Small intestine (tissue), 7 donors: ENCODE measurements around the gene GABBR1. TPM values are rescaled to one million over a fixed set of nuclear protein-coding genes. Genes with fewer than 3 reads are reported as not detected.
"Not testable (repeated sequence)": the region's sequence is repeated elsewhere in the genome, so short reads cannot be mapped to it uniquely, and the experiment has no call there.

ENCODE experiments used
- DNase-seq, 2 donors: peaks; one replicate each; pipeline versions ENCODE4 v3.0.0 to v3.0.0-alpha.2; 2013
- FAIRE-seq: peaks from 2 replicates; lab custom pipeline; 2012; peaks lifted over from hg19 to GRCh38; lab: Jason Lieb, UNC
- H3K27ac ChIP-seq, 3 donors: one replicate each; pipeline ENCODE4 v1.5.1; 2013; ENCODE audit warnings: low read length in 2 of 3, mild to moderate bottlenecking in 2 of 3, control low read depth in 1 of 3, inconsistent platforms in 1 of 3, low read depth in 1 of 3, moderate library complexity in 1 of 3
- H3K27me3 ChIP-seq, 3 donors: one replicate each; pipeline ENCODE4 v1.6.1; 2013; ENCODE audit warnings: low read length in 3 of 3, inconsistent platforms in 1 of 3; ENCODE audit not compliant: control insufficient read depth in 3 of 3, insufficient read depth in 3 of 3
- H3K36me3 ChIP-seq, 3 donors: one replicate each; pipeline ENCODE4 v1.6.1; 2013; ENCODE audit warnings: low read length in 3 of 3, inconsistent platforms in 1 of 3, low read depth in 1 of 3, mild to moderate bottlenecking in 1 of 3, moderate library complexity in 1 of 3; ENCODE audit not compliant: control insufficient read depth in 3 of 3, insufficient read depth in 2 of 3
- H3K4me1 ChIP-seq, 3 donors: one replicate each; pipeline ENCODE4 v1.6.1; 2013; ENCODE audit warnings: low read length in 2 of 3, inconsistent platforms in 1 of 3, low read depth in 1 of 3, mild to moderate bottlenecking in 1 of 3, moderate library complexity in 1 of 3; ENCODE audit not compliant: control insufficient read depth in 3 of 3, insufficient read depth in 2 of 3
- H3K4me3 ChIP-seq, 3 donors: one replicate each; pipeline ENCODE4 v1.5.1; 2013; ENCODE audit warnings: low read length in 3 of 3, control low read depth in 1 of 3, inconsistent platforms in 1 of 3, low read depth in 1 of 3, mild to moderate bottlenecking in 1 of 3, moderate library complexity in 1 of 3
- H3K9me3 ChIP-seq, 2 donors: one replicate each; pipeline ENCODE4 v1.6.1; 2013; ENCODE audit warnings: low read depth in 1 of 2, low read length in 1 of 2; ENCODE audit not compliant: control insufficient read depth in 2 of 2, insufficient read depth in 1 of 2
- WGBS, 3 donors: extraction: QIAGEN DNeasy Blood & Tissue Kit; methylation state at CpG; one replicate each; pipeline ENCODE4 v1.1.7; 2013; 5-methylcytosine and 5-hydroxymethylcytosine counted together
- polyA plus RNA-seq, 4 donors: library from polyadenylated mRNA; stranded (reverse) in 3 of 4; unstranded in 1 of 4; fragments of 200-250 nt in 3 of 4; fragments of 120-200 nt in 1 of 4; gene quantifications; one replicate each; pipeline versions ENCODE4 v1.2.1 to v1.2.3, GENCODE V29; 2013
- donor health status: healthy with polysubstance abuse.
- donor health status: control.
- donor health status: control.
- donor health status: Bipolar disorder and iron deficiency.
- donor health status: healthy.

Gene GABBR1
- polyA plus RNA-seq, 4 donors = 0.22 to 12.2 (median 7.1) TPM

DNA sequence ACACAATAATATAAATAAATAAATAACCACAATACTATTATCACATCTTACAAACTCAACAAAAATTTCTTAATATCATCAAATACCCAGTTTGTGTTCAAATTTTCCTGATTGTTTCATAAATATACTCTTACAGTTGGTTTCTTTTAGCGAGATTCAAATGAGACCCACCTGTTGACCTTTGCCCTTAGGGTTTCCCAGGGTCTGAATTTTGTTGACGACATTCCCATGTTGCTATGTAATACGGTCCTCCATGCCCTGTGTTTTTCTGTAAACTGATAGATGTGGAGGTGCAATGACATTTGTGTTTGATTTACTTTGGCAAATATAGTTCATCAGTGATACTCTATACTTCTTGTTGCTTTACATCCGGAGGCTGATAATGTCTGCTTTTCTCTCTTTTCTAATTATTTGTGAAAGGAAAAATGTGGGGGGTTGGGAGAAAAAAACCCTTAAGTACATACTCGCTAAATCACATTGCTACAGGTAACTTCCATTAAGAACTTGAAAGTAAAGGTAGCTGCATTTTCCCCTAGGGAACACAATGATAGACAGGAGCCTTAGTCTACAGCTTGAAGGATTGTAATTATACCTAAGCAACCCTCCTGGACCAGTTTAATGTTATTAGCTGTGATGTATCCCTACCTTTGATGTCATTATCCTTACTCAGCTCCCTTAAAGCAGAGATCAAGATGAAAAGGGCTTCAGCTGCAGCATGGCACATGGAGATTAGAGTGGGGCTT, 30.5 kb upstream of the GABBR1 start:
- FAIRE-seq = no peak
- H3K4me3 ChIP-seq = no peak overlapping the region
- H3K9me3 ChIP-seq = no peaks in the 10 kb centered on the region
- no peak overlapping the region for H3K27ac ChIP-seq
- WGBS, 3 donors = 19 to 49% (median 38%) methylated on average over 5 of the region's 5 CpGs
- DNase-seq = no peak
- H3K27me3 ChIP-seq = peaks cover 0 to 19% (median 4%) of the 10 kb centered on the region in 3 donors
- H3K36me3 ChIP-seq = no peaks in the 10 kb centered on the region
- H3K4me1 ChIP-seq = no peaks in the 10 kb centered on the region

DNA sequence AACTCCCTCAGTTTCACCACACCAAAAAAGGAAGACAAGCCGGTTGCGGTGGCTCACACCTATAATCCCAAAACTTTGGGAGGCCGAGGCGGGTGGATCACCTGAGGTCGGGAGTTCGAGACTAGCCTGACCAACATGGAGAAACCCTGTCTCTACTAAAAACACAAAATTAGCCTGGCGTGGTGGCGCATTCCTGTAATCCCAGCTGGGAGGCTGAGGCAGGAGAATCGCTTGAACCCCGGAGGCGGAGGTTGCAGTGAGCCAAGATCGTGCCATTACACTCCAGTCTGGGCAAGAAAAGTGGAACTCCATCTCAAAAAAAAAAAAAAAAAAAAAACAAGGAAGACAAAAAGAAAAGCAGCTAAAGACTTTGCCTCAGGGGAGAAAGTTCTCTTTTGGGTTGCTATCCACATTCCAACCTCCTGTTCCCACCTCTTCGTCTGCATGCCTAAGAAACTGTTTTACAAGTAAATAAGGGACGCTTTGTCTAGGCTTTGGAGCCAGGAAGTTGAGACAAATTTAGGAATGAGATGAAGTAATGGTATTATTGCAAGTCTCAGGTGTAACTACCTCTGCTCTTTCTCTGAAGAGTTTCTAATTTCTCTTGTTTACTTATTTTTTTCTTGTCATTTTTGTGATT, 28.6 kb upstream of the GABBR1 start:
- not testable (repeated sequence) for H3K4me1 ChIP-seq, H3K4me3 ChIP-seq, H3K36me3 ChIP-seq, H3K9me3 ChIP-seq, DNase-seq, H3K27ac ChIP-seq, FAIRE-seq
- H3K27me3 ChIP-seq = peaks cover 0 to 19% (median 4%) of the 10 kb centered on the region in 3 donors
- WGBS, 3 donors = 45 to 64% (median 61%) methylated on average over 14 of the region's 14 CpGs

DNA sequence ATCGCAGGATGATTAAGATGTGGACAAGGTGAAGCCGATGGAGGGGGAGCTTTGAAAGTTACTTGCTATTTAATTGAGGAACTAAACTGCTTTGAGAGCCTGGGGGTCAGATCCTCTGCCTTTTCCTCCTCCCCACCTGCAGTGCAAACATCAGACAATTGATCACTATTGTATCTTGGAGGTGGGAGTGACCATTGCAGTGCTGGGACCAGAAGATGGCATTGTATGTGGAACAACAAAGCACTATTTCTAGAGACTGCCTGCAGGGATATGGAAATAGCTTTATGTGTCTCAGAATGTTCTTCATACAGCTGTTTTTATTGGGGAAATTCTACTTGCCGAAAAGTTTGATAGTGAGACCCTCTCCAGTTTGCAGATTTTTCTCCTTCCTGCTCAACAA, 28.1 kb upstream of the GABBR1 start:
- Histone ChIP-seq H3K9me3 (no peaks in the 10 kb centered on the region), H3K27me3 (peaks cover 0 to 19% (median 4%) of the 10 kb centered on the region in 3 donors), H3K27ac (no peak overlapping the region), H3K4me1 (no peaks in the 10 kb centered on the region), H3K36me3 (no peaks in the 10 kb centered on the region), H3K4me3 (no peak overlapping the region)
- no peak for DNase-seq
- WGBS, 3 donors = 72 to 83% (median 73%) methylated on average over 3 of the region's 3 CpGs
- FAIRE-seq = no peak

DNA sequence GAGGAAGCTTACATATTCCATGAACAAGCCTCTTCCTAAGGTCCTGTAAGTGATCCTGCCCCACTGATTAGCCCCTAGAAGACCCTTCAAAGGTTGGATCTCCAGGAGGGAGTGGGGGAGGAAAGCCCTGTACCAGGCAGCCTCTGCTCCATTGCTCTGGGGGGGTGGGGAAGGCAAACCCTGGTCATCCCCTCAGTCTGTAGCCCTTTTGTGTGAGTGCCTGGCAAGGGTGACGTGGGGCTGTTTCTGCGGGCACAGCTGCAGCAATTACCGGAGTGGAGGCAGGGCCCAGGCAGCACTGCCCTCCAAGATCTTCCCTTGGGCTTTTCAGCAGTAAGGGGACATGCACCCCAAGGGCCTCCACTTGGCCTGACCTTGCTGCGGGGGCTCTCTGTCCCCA, 23.8 kb upstream of the GABBR1 start, which contains the start of gene MOG:
Gene MOG, plus strand, starts transcription at position 295 of the 400 bp plus-strand sequence. CDS start 118 bp downstream, outside the sequence.
- H3K27me3 ChIP-seq = peaks cover 0 to 21% (median 2%) of the 10 kb centered on the region in 3 donors
- H3K27ac ChIP-seq = no peak within 1 kb of the TSS
- no peak within 1 kb of the TSS for H3K4me3 ChIP-seq
- no peaks in the 10 kb centered on the region for H3K36me3 ChIP-seq
- no peaks in the 10 kb centered on the region for H3K4me1 ChIP-seq
- no peaks in the 10 kb centered on the region for H3K9me3 ChIP-seq
- FAIRE-seq (no peak), DNase-seq (no peak)
- WGBS, 3 donors = 79 to 84% (median 84%) methylated on average over 3 to 4 of the region's 4 CpGs

DNA sequence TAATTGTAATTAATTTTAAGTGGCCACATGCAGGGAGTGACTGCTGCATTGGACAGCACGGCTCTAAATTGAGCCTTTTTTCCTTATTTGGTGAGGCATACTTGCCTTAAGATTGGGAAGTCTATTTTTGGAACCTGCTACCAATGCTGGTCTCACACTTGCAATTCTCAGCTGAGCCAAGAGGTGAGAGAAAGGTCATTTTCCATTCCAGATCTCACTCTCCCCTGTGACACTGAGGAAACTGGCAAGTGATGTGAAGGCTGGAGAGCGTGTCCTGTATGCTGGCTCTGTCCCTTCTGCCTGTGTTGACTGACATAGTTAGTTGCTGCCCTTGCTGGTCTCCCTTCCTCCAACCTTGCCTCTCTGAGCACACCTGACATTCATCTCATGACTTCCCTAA, 23.2 kb upstream of the GABBR1 start:
- FAIRE-seq = no peak

DNA sequence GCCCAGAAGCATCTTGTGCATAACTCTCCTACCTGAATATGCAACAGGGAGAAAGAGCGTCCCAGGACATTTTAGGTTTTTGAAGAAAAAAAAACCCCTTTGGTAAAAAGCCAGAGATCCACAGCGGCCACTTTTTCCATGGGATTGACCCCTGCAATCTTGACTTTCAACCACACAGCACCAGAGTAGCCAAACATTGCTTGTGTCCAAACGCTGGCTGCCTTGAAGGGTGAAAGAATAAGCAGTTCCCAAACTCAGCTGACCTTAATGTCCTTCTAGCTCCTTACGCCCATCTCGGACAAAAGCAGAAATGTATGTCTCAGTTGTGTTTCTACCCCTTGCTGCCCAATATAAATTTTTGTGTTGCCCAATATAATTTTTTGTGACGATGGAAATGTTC, 22.7 kb upstream of the GABBR1 start:
- Histone ChIP-seq H3K9me3 (no peaks in the 10 kb centered on the region), H3K36me3 (no peaks in the 10 kb centered on the region), H3K4me3 (no peak overlapping the region), H3K27me3 (peaks cover 0 to 18% (median 2%) of the 10 kb centered on the region in 3 donors), H3K4me1 (no peaks in the 10 kb centered on the region), H3K27ac (no peak overlapping the region)
- FAIRE-seq (no peak), DNase-seq (no peak)
- 71 to 75% (median 72%) methylated on average over 6 of the region's 6 CpGs for WGBS, 3 donors

More for the DNA sequence above, 23.2 kb upstream of the GABBR1 start:
- no peaks in the 10 kb centered on the region for H3K4me1 ChIP-seq
- DNase-seq = no peak
- H3K27ac ChIP-seq = no peak overlapping the region
- H3K36me3 ChIP-seq = no peaks in the 10 kb centered on the region
- peaks cover 0 to 18% (median 2%) of the 10 kb centered on the region in 3 donors for H3K27me3 ChIP-seq
- no peak overlapping the region for H3K4me3 ChIP-seq
- H3K9me3 ChIP-seq = no peaks in the 10 kb centered on the region
- 44 to 56% (median 49%) methylated on average over 2 of the region's 2 CpGs for WGBS, 3 donors

DNA sequence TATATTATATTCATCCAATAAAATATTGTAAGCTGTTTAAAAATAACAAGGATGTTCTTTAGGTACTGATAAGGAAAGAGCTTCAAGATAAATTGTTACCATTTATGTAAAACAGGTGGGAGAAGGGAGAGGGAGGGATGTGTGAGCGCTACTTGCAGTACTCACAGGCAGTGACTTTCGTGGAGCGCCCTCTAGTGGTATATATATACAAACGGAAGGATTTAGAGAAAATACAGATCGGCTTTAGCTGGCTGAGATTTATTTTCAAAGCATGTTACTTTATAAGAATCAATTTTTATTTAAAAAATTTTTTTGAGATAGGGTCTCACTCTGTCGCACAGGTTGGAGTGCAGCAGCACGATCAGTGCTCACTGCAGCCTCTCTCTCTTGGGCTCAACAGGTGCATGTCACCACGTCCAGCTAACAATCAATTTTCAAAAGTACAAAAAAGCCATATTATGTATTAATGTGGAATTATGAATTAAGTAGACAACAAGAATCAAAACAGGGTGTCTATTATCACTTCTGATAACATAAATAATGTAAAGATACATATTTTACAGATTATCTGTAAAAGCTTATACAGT, 20.6 kb upstream of the GABBR1 start:
- FAIRE-seq (no peak), DNase-seq (peak; percentile 66 to 68)
- Histone ChIP-seq H3K27me3 (peaks cover 0 to 15% (median 0%) of the 10 kb centered on the region in 3 donors), H3K4me3 (no peak overlapping the region), H3K4me1 (no peaks in the 10 kb centered on the region), H3K27ac (no peak overlapping the region), H3K9me3 (no peaks in the 10 kb centered on the region), H3K36me3 (no peaks in the 10 kb centered on the region)
- 9 to 11% (median 10%) methylated on average over 8 of the region's 8 CpGs for WGBS, 3 donors

DNA sequence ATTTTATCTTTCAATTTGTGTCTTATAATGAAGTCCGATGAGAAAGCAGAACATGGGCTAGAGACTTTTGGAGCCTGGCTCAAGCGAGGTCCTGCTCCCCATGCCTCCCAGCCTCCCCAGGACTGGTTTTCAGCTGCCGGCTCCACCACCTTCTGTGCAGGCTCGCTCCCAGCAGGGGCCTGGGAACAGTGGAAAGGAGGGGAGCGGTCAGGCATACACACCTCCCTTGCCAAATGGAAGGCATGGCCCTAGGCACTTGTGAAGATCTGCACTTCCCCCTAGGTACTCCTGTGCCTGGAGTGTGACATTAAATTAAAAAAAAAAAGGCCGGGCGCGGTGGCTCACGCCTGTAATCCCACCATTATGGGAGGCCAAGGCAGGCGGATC, 19.2 kb upstream of the GABBR1 start:
- FAIRE-seq (no peak), DNase-seq (no peak)
- Histone ChIP-seq H3K4me3 (no peak overlapping the region), H3K36me3 (no peaks in the 10 kb centered on the region), H3K27me3 (peaks cover 0 to 14% (median 0%) of the 10 kb centered on the region in 3 donors), H3K9me3 (no peaks in the 10 kb centered on the region), H3K4me1 (no peaks in the 10 kb centered on the region), H3K27ac (no peak overlapping the region)
- WGBS, 3 donors = 85 to 91% (median 88%) methylated on average over 10 of the region's 10 CpGs
